Right ventricle myocardium superior (tissue), 1 donor: ENCODE measurements around the gene KANK4. TPM values are rescaled to one million over a fixed set of nuclear protein-coding genes. Genes with fewer than 3 reads are reported as not detected.

ENCODE experiments used
- ATAC-seq: fragments of 200-7000 bp; cut with Tn5 transposase; one replicate; pipeline ENCODE4 v1.9.1; 2020; ENCODE audit warnings: mild to moderate bottlenecking; ENCODE audit not compliant: poor library complexity
- DNase-seq: peaks from one replicate; pipeline ENCODE4 v3.0.0-alpha.2; 2020
- intact Hi-C: fragments of 100-400 bp; cut with DNase I; formaldehyde crosslinking; loops from one replicate; pipeline ENCODE4 v1.11.2; 2022
- total RNA-seq: library from RNA; stranded (reverse); fragmentation: NEBNext Ultra II Directional; extraction: Animal tissue kit (Norgen Biotek cat#: 25700); gene quantifications from one replicate; pipeline ENCODE4 v1.2.1, GENCODE V29; 2021
- donor health status: DM: no; HTN: yes; CAD: no; lungs with severe emphysema.

The KANK4 gene
- total RNA-seq, 1 donor from 2014 or later = 0.38 TPM

GRCh38 chr1:62282909-62283755 is 36.1 kb downstream of the KANK4 start:
- DNase-seq (no peak), ATAC-seq (no peak)
- intact Hi-C loops = no loop called here

- ATAC-seq (no peak), DNase-seq (no peak)
- intact Hi-C loops = no loop called here
Measured at GRCh38 chr1:62281922-62282555, 37.2 kb downstream of the KANK4 start.

GRCh38 chr1:62280960-62281465 is 38.2 kb downstream of the KANK4 start:
- intact Hi-C loops = no loop called here
- no peak for DNase-seq
- no peak for ATAC-seq

GRCh38 chr1:62280150-62280549 is 39.1 kb downstream of the KANK4 start:
- no peak for ATAC-seq
- DNase-seq = no peak
- intact Hi-C loops = no loop called here

GRCh38 chr1:62276791-62277190 is 42.4 kb downstream of the KANK4 start:
- intact Hi-C loops = no loop called here
- no peak for ATAC-seq
- DNase-seq = no peak

GRCh38 chr1:62274496-62275485 is 44.4 kb downstream of the KANK4 start:
- ATAC-seq (no peak), DNase-seq (no peak)
- intact Hi-C loops = no loop called here

- ATAC-seq (no peak), DNase-seq (no peak)
- intact Hi-C loops = no loop called here
Measured at GRCh38 chr1:62273953-62274352, 45.3 kb downstream of the KANK4 start.

- no peak for ATAC-seq
- intact Hi-C loops = no loop called here
Measured at GRCh38 chr1:62271948-62272728, 47.1 kb downstream of the KANK4 start.

GRCh38 chr1:62271134-62271533 is 48.1 kb downstream of the KANK4 start:
- intact Hi-C loops = no loop called here
- no peak for ATAC-seq
- no peak for DNase-seq

More at GRCh38 chr1:62271948-62272728, 47.1 kb downstream of the KANK4 start:
- no peak for DNase-seq

- ATAC-seq (no peak), DNase-seq (no peak)
- intact Hi-C loops = no loop called here
Measured at GRCh38 chr1:62269851-62270495, 49.3 kb downstream of the KANK4 start.

- intact Hi-C loops = no loop called here
- DNase-seq (no peak), ATAC-seq (no peak)
Measured at GRCh38 chr1:62269439-62269838, 49.8 kb downstream of the KANK4 start.

GRCh38 chr1:62268315-62268714 is 50.9 kb downstream of the KANK4 start:
- DNase-seq = no peak
- ATAC-seq = no peak
- intact Hi-C loops = no loop called here

GRCh38 chr1:62265956-62266935 is 53.0 kb downstream of the KANK4 start:
- ATAC-seq = no peak
- intact Hi-C loops = no loop called here
- DNase-seq = no peak

- intact Hi-C loops = no loop called here
- no peak for DNase-seq
- ATAC-seq = no peak
Measured at GRCh38 chr1:62263814-62264353, 55.4 kb downstream of the KANK4 start.

GRCh38 chr1:62263006-62263813 is 56.0 kb downstream of the KANK4 start:
- ATAC-seq (no peak), DNase-seq (no peak)

GRCh38 chr1:62260688-62261087 is 58.5 kb downstream of the KANK4 start:
- intact Hi-C loops = no loop called here
- DNase-seq = no peak
- ATAC-seq = no peak

More at GRCh38 chr1:62263006-62263813, 56.0 kb downstream of the KANK4 start:
- intact Hi-C loops = no loop called here
